ENCODE data around the gene MYH6. TPM values are rescaled to one million over a fixed set of nuclear protein-coding genes. Genes with fewer than 3 reads are reported as not detected.
"Not testable (repeated sequence)": the region's sequence is repeated elsewhere in the genome, so short reads cannot be mapped to it uniquely, and the experiment has no call there.

MYH6 gene
- polyA plus RNA-seq (ENCODE audit: insufficient read depth in 1 of 5, insufficient read length in 5 of 5, low replicate concordance in 1 of 5) = under 1 TPM in 2 of 5 donors, not detected in 3; 0.03 to 0.18 TPM
- long read RNA-seq, donor 1 = 0 reads
- long read RNA-seq, donor 2 = 0 reads
- long read RNA-seq, donor 3 = 0 reads
- long read RNA-seq, donor 4 = 0 reads
- long read RNA-seq, donor 5 = 0 reads
- long read RNA-seq, donor 6 = 0 reads
- long read RNA-seq, donor 7 = 0 reads
- long read RNA-seq, donor 8 = 0 reads

GRCh38 chr14:23407516-23408306 is at the start of gene MYH6:
TSS of gene MYH6 (minus strand) at chr14:23408273. CDS start at chr14:23407223, 1,050 bp downstream.
- DNase-seq = no peak

DNA sequence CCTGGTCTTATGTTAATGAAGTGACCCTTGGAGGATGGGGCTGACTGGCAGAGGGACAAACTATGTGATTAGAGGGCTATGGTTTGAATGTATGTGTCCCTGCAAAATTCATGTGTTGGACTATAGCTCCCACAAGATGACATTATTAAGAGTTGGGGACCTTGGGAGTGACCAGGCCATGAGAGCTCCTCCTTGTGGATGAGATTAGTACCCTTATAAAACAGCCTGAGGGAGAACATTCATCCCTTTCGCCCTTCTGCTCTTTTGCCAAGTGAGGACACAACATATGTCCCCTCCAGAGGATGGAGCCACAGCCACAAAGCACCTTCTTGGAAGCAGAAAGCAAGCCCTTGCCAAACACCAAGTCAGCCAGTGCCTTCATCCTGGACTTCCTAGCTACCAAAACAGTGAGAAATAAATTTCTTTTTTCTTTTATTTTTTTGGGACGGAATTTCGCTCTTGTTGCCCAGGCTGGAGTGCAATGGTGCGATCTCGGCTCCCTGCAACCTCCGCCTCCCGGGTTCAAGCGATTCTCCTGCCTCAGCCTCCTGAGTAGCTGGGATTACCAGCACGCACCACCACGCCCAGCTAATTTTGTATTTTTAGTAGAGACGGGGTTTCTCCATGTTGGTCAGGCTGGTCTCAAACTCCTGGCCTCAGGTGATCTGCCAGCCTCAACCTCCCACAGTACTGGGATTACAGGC is 49.0 kb upstream of the MYH6 start:
- not testable (repeated sequence) for DNase-seq

- DNase-seq = no peak
Observed at GRCh38 chr14:23454445-23454856, 46.4 kb upstream of the MYH6 start.

DNA sequence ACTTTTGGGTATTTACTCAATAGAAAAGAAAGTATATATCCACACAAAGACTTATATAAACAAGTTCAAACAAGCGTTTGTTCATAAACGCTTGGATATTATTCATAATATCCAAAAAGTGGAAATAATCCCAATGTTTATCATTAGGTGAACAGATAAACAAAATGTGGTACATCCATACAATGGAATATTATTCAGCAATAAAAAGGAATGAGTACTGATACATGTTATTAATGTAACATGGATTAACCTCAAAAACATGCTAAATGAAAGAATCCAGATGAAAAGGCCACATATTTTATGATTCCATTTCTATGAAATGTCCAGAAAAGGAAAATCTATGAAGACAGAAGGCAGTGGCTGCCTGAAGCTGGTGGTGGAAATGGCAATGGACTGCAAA is 44.2 kb upstream of the MYH6 start:
- DNase-seq = no peak

DNA sequence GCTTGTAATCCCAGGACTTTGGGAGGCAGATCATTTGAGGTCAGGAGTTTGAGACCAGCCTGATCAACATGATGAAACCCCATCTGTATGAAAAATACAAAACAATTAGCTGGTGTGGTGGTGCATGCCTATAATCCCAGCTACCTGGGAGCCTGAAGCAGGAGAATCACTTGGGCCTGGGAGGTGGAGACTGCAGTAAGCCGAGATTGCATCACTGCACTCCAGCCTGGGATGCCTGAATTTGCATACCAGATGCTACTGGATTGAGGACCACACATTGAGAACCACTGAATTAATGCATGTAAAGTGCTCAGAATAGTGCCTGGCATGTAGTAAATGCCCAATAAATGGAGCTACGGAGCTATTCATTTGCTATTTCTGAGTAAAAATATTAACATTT is 42.3 kb upstream of the MYH6 start:
- DNase-seq = no peak

DNA sequence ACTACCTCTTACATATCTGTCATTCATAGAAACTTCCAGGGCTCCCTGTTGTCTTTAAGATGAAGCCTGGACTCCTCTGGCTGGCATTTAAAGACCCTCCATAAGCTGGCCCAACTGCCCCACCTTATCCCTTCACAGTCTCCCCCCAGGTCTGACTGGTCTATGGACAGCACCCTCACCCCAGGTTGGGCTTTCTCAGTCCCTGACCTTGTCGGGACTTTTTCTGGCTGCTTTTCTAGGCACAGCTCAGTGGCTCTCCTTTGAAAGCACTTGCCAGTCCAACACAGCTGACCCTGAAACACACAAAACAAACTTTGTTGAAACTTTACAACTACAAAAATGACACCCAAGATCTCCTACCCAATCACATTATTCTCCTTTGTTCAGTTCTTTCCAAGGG is 41.2 kb upstream of the MYH6 start:
- no peak for DNase-seq

DNA sequence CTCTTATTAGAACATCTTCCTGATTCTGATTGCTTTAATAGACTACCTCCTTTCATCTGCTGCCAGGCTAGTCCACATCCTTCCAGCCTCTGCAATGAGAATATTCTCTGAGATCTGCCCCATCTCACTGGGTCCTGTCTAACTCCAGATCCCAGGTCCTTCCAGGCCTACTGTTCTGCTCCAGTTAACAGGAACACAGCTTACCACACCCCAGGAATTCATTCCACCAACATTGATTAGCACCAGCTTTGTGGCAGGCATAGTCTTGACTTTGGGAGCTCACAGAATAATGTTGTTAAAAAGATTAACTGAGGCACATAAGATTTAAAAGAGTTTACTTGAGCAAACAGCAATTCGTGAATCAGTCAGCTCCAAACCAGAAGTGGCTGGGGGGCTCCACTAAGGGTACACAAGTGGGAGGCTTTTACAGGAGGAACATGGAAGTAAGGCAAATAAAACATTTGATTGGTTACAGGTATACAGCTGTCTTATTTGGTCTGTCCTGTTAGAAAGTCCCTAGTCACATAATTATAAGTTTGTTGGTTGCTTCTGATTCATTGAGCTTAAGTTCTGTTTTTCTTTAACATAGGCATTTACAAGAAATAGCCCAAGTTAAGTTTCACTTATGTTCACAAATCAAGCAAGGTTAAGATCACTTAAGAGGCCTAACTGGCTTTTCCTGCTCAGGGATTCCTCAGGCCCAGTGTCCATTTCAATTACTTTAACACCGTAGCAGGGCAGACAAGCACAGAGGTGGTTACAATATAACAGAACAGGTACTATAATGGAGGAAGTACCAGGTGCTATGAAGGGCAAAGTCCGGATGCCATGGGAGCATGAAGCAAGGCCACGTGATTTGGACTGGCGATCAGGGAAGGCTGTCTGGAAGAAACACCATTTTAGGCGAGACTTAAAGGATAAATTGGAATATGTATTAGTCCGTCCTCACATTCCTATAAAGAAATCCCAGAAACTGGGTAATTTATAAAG is 39.6 kb upstream of the MYH6 start:
- peak in 1 of 2 donors; percentile 18 for DNase-seq

GRCh38 chr14:23446291-23446851 is 38.3 kb upstream of the MYH6 start:
- DNase-seq = no peak

DNA sequence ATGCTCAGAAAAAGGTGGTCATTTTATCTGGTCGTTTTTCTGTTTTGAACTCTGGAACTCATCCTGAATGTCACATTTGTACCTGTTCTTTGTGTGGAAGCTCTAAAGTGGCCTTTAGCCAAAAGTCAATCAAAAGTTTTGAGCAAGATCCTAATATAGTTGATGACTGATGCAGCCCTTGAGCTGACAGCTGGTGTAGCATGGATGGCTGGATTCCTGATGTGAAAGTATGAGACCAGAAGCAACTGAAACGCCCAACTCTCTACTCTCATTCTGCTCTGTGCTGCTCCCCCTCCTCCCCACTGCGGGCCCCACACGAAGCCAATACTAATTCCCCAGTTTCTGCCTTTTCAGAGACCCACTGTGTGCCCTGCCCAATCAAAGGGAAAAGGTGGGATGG is 37.7 kb upstream of the MYH6 start:
- DNase-seq = no peak

- DNase-seq = no peak
Observed at GRCh38 chr14:23444314-23444713, 36.2 kb upstream of the MYH6 start.

DNA sequence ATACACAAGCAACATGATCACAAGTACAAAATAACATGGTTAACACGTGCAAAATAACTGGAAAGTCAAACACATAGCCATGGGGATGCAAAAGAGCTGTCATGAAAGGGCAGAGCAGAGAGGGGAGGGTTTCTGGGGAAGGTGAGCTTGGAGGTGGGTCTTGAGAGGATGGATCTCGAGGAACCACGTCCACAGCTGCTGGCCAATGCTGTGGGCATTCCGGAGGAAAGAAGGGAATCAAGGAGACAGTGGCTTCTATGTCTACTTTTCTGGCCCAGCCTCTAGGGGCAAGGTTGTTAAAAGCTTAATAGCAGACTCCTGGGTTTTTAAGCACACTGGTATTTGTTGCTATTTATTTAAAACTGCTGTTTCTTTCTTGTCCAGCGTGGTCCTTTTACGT is 35.8 kb upstream of the MYH6 start:
- no peak for DNase-seq

GRCh38 chr14:23443411-23443812 is 35.3 kb upstream of the MYH6 start:
- DNase-seq = no peak

- no peak for DNase-seq
Observed at GRCh38 chr14:23442721-23443356, 34.8 kb upstream of the MYH6 start.

GRCh38 chr14:23441076-23441475 is 33.0 kb upstream of the MYH6 start:
- DNase-seq = no peak

DNA sequence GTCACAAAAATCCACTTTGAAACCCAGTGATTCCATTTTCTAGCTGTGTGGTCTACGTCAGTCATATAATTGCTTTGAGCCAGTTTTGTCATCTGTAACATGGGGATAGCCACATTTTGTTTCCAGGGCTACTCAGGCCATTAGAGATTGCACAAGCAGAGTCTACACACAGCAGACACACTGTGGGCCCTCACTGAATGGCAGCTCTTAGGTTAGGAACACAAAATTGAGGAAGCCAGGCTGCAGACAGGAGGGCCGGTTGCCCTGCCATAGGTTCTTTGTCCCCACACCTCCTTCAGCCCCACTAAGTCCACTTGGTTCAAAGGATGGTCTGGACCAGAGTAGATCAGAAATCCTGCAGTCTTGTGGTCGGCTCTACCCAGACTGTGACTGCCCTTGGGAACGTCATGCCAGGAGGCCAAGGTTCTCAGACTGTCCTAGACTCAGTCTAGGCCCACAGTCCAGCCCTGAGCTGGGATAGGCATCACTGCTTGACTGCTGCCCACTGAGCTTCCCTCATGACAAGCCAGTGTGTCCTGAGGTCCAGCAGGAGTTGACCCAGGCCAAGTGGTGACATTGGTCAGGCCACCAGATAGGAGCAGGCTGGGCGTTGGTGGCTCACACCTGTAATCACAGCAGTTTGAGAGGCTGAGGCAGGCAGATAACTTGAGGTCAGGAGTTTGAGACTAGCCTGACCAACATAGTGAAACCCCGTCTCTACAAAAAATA is 31.2 kb upstream of the MYH6 start:
- DNase-seq = no peak

DNA sequence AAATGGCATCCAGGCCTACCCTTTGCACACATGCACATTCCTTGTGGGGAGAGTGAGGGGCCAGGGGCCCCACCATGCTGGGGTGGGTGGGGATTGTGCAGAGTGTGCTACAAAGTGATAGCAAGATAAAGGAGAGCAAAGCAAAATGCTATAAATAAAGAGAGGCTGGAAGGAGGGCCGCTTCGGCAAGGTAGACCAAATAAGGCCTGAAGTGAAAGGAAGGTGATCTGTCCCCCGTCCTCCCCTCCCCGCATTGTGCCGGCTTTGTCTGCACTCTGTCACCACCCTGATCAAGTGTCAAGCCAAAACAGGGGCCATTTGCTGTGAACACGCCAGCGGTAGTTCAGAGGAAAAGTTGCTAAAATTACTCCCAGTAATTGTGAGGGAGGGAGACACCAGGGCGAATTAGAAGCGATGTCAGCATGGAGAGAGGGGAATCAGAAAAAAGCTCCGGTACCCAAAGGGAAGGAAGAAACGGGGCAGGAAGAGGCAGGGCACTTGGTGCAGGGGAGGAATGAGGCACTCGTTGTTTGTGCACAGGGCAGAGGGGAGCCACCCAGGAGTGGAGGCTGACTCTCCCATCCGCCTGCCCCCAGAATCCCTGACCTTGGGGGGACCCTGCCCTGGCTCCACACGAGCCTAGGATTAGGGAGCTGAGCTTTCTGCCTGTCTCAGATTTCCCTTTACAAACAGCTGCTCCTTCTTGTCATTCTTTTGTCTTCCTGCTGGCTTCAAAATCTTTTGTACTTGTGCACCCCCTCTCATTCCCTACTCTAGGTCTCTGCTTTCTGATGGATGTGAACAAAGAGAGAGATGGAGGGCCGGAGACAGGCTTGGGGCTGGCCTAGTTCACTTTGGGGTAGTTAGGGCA is 30.3 kb upstream of the MYH6 start:
- DNase-seq = no peak

DNA sequence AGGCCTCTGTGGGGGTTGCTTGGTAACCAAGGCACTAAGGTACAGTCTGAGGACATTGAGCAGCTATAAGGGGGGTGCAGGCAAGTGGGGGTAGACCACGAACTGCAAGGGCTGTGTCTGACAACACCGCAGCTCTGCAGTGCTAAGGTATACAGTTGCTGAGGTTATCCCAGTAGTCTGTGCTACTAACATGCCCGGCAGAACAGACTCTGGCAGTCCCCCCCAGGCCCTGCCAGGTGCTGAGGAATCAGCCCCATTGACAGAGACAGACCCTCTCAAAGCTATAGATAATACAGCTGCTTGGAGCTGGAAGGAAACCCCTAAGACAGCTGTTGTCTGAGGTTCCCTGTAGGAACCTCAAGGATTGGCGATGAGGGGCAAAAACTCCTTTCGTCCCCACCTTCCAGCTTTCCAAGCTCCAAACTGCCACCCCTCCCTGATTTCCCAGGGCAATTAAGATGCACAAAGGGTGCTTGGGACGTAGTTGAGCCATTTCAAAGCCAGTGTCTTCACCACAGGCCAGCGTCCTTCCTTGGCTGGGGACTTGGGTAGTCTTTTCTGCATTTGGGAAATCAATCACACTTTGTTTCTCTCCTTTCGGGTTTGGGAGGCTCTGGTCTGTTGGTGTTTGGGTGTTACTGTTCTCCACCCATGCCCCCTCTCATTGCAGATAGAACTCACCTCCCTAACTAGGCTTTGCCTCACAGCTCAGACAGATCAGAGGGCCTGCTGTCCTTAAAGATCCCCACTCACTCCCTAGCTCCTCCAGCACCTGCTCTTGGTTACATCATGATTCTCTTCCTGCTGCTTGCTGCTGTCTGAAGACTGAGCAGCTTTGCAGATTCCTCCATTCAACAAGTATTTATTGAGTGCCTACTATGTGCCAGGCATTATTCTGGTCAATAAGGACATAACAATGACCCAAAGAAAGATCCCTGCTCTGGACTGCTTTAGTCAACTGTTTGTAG is 29.3 kb upstream of the MYH6 start:
- DNase-seq = no peak
